ENCODE results near the gene COLEC11.
"Not testable (repeated sequence)": the region's sequence is repeated elsewhere in the genome, so short reads cannot be mapped to it uniquely, and the experiment has no call there.

Gene COLEC11

GRCh38 chr2:3626118-3626811 is 31.4 kb downstream of the COLEC11 start:
- no peak for DNase-seq

- no peak for DNase-seq
These were observed 32.0 kb downstream of the COLEC11 start for GRCh38 chr2:3626812-3627499.

GRCh38 chr2:3627500-3628100 is 32.7 kb downstream of the COLEC11 start:
- DNase-seq: no peak

GRCh38 chr2:3628241-3628679 is 33.3 kb downstream of the COLEC11 start:
- peak in 2 of 3 experiments; percentile 28 to 41 for DNase-seq

- DNase-seq: peak; percentile 41 to 85 (median 79)
These were observed 33.9 kb downstream of the COLEC11 start for GRCh38 chr2:3628800-3629199.

- no peak for DNase-seq
These were observed 35.7 kb downstream of the COLEC11 start for GRCh38 chr2:3630631-3631030.

GRCh38 chr2:3631161-3631850 is 36.4 kb downstream of the COLEC11 start:
- DNase-seq: no peak

- no peak for DNase-seq
These were observed 37.1 kb downstream of the COLEC11 start for GRCh38 chr2:3631851-3632659.

- peak in 2 of 3 experiments; percentile 18 to 73 for DNase-seq
These were observed 38.4 kb downstream of the COLEC11 start for GRCh38 chr2:3633089-3633981.

- DNase-seq: no peak
These were observed 39.2 kb downstream of the COLEC11 start for GRCh38 chr2:3633982-3634595.

GRCh38 chr2:3634596-3635121 is 39.7 kb downstream of the COLEC11 start:
- no peak for DNase-seq

- DNase-seq: no peak
These were observed 40.5 kb downstream of the COLEC11 start for GRCh38 chr2:3635171-3635974.

GRCh38 chr2:3635975-3636327 is 41.0 kb downstream of the COLEC11 start:
- not testable (repeated sequence) for DNase-seq

- DNase-seq: no peak
These were observed 41.8 kb downstream of the COLEC11 start for GRCh38 chr2:3636586-3637310.

GRCh38 chr2:3637311-3637675 is 42.4 kb downstream of the COLEC11 start:
- no peak for DNase-seq

- DNase-seq: no peak
These were observed 43.0 kb downstream of the COLEC11 start for GRCh38 chr2:3637692-3638455.

GRCh38 chr2:3638456-3638810 is 43.5 kb downstream of the COLEC11 start:
- DNase-seq: no peak

GRCh38 chr2:3639015-3639630 is 44.2 kb downstream of the COLEC11 start:
- DNase-seq: peak in 1 of 3 experiments; percentile 9
